ENCODE data around the gene NRCAM. TPM values are rescaled to one million over a fixed set of nuclear protein-coding genes. Genes with fewer than 3 reads are reported as not detected.
A peak's percentile ranks its signal among the peaks of the same experiment; 100 is the strongest.

NRCAM gene
- total RNA-seq, 4 donors from 2014 or later = 1.3 to 4.7 (median 2.2) TPM

GRCh38 chr7:108149119-108149518 lies 307.1 kb downstream of the NRCAM start:
- peak; percentile 66 for ATAC-seq
- Histone ChIP-seq H3K9me3 (no peaks in the 10 kb centered on the region), H3K27me3 (no peaks in the 10 kb centered on the region), H3K4me3 (no peak overlapping the region), H3K36me3 (no peaks in the 10 kb centered on the region), H3K4me1 (peaks cover 0 to 34% (median 3%) of the 10 kb centered on the region in 3 donors), H3K27ac (peak overlapping the region in 3 of 4 donors; percentile 38 to 67 (median 52))
- peak; percentile 6 for TF ChIP-seq POLR2AphosphoS5 (IDR thresholded peaks at IDR 0.05)
- TF ChIP-seq, protein P1, sequence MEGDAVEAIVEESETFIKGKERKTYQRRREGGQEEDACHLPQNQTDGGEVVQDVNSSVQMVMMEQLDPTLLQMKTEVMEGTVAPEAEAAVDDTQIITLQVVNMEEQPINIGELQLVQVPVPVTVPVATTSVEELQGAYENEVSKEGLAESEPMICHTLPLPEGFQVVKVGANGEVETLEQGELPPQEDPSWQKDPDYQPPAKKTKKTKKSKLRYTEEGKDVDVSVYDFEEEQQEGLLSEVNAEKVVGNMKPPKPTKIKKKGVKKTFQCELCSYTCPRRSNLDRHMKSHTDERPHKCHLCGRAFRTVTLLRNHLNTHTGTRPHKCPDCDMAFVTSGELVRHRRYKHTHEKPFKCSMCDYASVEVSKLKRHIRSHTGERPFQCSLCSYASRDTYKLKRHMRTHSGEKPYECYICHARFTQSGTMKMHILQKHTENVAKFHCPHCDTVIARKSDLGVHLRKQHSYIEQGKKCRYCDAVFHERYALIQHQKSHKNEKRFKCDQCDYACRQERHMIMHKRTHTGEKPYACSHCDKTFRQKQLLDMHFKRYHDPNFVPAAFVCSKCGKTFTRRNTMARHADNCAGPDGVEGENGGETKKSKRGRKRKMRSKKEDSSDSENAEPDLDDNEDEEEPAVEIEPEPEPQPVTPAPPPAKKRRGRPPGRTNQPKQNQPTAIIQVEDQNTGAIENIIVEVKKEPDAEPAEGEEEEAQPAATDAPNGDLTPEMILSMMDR (IDR thresholded peaks at IDR 0.05) = no peak
- WGBS, 2 donors (ENCODE audit: low coverage in 1 of 2) = 34 to 54% methylated on average over 5 of the region's 5 CpGs

GRCh38 chr7:108147031-108147563 lies 309.1 kb downstream of the NRCAM start:
- Histone ChIP-seq H3K4me3 (no peak overlapping the region), H3K9me3 (no peaks in the 10 kb centered on the region), H3K27me3 (no peaks in the 10 kb centered on the region), H3K27ac (peak overlapping the region in 1 of 4 donors; percentile 65), H3K4me1 (peaks cover 0 to 34% (median 3%) of the 10 kb centered on the region in 3 donors), H3K36me3 (no peaks in the 10 kb centered on the region)
- no peak for TF ChIP-seq POLR2A (IDR thresholded peaks at IDR 0.05)
- no peak for TF ChIP-seq POLR2AphosphoS5 (IDR thresholded peaks at IDR 0.05)
- no peak for TF ChIP-seq EP300 (IDR thresholded peaks at IDR 0.05)
- TF ChIP-seq, protein P1 (IDR thresholded peaks at IDR 0.05) = no peak
- no peak for ATAC-seq
- WGBS, 2 donors (ENCODE audit: low coverage in 1 of 2) = 82 to 84% methylated on average over 5 to 6 of the region's 6 CpGs

DNA sequence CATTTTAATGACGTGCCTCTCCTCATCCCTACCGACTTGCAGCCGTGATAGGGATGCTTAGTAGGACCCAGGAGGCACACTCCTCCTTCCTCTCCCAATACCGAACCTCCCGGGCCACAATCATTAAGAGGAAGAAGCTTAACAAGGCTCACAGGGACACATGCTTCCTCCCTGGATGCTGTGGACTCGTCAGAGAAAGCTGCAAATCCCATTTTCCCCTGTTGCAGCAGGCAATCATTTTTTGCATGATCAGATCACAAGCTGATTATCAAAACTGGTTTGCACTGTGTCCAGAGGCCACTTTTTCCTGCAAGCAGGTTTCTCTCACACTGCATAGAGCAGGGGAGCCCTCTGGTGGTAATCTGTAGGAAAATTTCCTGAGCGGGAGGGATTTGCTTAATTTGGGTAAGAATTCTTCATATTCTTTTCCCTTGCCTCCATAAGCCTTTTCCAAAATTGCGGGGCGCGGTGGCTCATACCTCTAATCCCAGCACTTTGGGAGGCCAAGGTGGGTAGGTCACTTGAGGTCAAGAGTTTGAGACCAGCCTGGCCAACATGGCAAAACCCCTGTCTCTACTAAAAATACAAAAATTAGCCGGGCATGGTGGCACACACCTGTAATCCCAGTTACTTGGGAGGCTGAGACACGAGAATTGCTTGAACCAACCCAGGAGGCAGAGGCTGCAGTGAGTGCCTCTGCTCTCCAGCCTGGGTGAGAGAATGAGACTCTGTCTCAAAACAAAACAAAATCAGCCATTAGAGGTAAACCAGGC lies 310.0 kb downstream of the NRCAM start:
- H3K27ac ChIP-seq = peak overlapping the region in 2 of 4 donors; percentile 22 to 65
- no peaks in the 10 kb centered on the region for H3K27me3 ChIP-seq
- no peaks in the 10 kb centered on the region for H3K9me3 ChIP-seq
- H3K4me1 ChIP-seq = peaks cover 0 to 34% (median 3%) of the 10 kb centered on the region in 3 donors
- H3K4me3 ChIP-seq = peak overlapping the region in 1 of 2 donors; percentile 21
- ATAC-seq = no peak
- no peaks in the 10 kb centered on the region for H3K36me3 ChIP-seq
- TF ChIP-seq, protein P1 (IDR thresholded peaks at IDR 0.05) = peak; percentile 80 to 95 (median 92)
- TF ChIP-seq POLR2A (IDR thresholded peaks at IDR 0.05) = no peak
- WGBS, 2 donors (ENCODE audit: low coverage in 1 of 2) = 0 to 9% methylated on average over 3 to 11 of the region's 12 CpGs

GRCh38 chr7:108145401-108145800 lies 310.8 kb downstream of the NRCAM start:
- WGBS, 2 donors (ENCODE audit: low coverage in 1 of 2) = 60 to 100% methylated on average over 1 to 7 of the region's 8 CpGs
- H3K4me3 ChIP-seq = no peak overlapping the region
- no peaks in the 10 kb centered on the region for H3K9me3 ChIP-seq
- peak overlapping the region in 3 of 4 donors; percentile 18 to 71 (median 65) for H3K27ac ChIP-seq
- peaks cover 0 to 34% (median 3%) of the 10 kb centered on the region in 3 donors for H3K4me1 ChIP-seq
- no peaks in the 10 kb centered on the region for H3K36me3 ChIP-seq
- TF ChIP-seq POLR2AphosphoS5 (IDR thresholded peaks at IDR 0.05) = no peak
- no peak for TF ChIP-seq POLR2A (IDR thresholded peaks at IDR 0.05)
- H3K27me3 ChIP-seq = no peaks in the 10 kb centered on the region
- no peak for ATAC-seq

DNA sequence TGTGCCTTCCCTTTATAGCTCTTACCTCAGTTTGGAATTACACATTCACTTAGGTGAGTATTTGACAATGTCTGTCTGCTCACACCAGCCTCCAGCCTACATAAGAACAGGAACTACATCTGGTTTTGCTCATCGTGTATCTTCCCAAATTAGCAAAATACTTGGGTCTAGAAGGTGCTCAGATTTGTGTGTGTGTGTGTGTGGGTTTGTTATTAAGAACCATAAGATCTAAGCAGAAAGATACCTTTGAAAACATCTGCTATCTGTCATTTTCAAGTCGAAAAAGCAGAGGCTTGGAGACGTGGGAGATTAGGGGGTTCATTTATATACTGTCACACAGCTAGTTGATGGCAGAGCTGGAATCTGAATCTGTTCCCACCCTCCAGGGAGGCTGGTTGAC lies 311.3 kb downstream of the NRCAM start:
- Histone ChIP-seq H3K4me1 (peaks cover 0 to 31% (median 3%) of the 10 kb centered on the region in 3 donors), H3K27ac (peak overlapping the region in 3 of 4 donors; percentile 18 to 71 (median 65))

More for the DNA sequence above, 311.3 kb downstream of the NRCAM start:
- Histone ChIP-seq H3K27me3 (no peaks in the 10 kb centered on the region), H3K4me3 (no peak overlapping the region), H3K9me3 (no peaks in the 10 kb centered on the region), H3K36me3 (no peaks in the 10 kb centered on the region)
- TF ChIP-seq POLR2AphosphoS5 (IDR thresholded peaks at IDR 0.05) = no peak
- no peak for TF ChIP-seq EP300 (IDR thresholded peaks at IDR 0.05)
- TF ChIP-seq POLR2A (IDR thresholded peaks at IDR 0.05) = no peak
- TF ChIP-seq, protein P1 (IDR thresholded peaks at IDR 0.05) = no peak
- ATAC-seq = no peak
- WGBS, 2 donors (ENCODE audit: low coverage in 1 of 2) = 15 to 50% methylated on average over 3 of the region's 3 CpGs

Measured in gastroesophageal sphincter (tissue), 4 donors.